Epithelial cell of alveolus of lung (primary cell): ENCODE data around the gene HMGCLL1. TPM values are rescaled to one million over a fixed set of nuclear protein-coding genes. Genes with fewer than 3 reads are reported as not detected.

Source experiments
- total RNA-seq: library from RNA; depleted of rRNA; stranded (reverse); fragments of >200 nt; gene quantifications from 2 replicates; pipeline ENCODE4 v1.2.1, GENCODE V29; 2015

HMGCLL1 gene
- total RNA-seq = 0.39 and 5.7 TPM in 2 replicates

GRCh38 chr6:55578537-55579363 is at the start of gene HMGCLL1:
Gene HMGCLL1 (minus strand): TSS chr6:55579192. CDS start chr6:55579055, 137 bp downstream.

